NCI-H128 (cell line): Measurements from ENCODE around the gene ACOX3.

Experiments
- DNase-seq: peaks from one replicate; lab custom pipeline; 2025; ENCODE audit not compliant: unreplicated experiment; lab: John Stamatoyannopoulos, UW

The ACOX3 gene

GRCh38 chr4:8376361-8377102 is 64.0 kb downstream of the ACOX3 start:
- DNase-seq: no peak

GRCh38 chr4:8374851-8375649 is 65.5 kb downstream of the ACOX3 start:
- DNase-seq: no peak

GRCh38 chr4:8373973-8374545 is 66.5 kb downstream of the ACOX3 start:
- DNase-seq: no peak

- no peak for DNase-seq
These were observed 67.1 kb downstream of the ACOX3 start for GRCh38 chr4:8373270-8373972.

- no peak for DNase-seq
These were observed 68.0 kb downstream of the ACOX3 start for GRCh38 chr4:8372506-8372905.

- no peak for DNase-seq
These were observed 68.9 kb downstream of the ACOX3 start for GRCh38 chr4:8371596-8371995.

- DNase-seq: no peak
These were observed 69.5 kb downstream of the ACOX3 start for GRCh38 chr4:8370835-8371595.

- DNase-seq: no peak
These were observed 70.3 kb downstream of the ACOX3 start for GRCh38 chr4:8370106-8370787.

- DNase-seq: no peak
These were observed 71.0 kb downstream of the ACOX3 start for GRCh38 chr4:8369426-8370105.

- no peak for DNase-seq
These were observed 71.5 kb downstream of the ACOX3 start for GRCh38 chr4:8368998-8369397.

- DNase-seq: no peak
These were observed 72.5 kb downstream of the ACOX3 start for GRCh38 chr4:8368061-8368481.

- no peak for DNase-seq
These were observed 73.9 kb downstream of the ACOX3 start for GRCh38 chr4:8366601-8367000.

- no peak for DNase-seq
These were observed 74.6 kb downstream of the ACOX3 start for GRCh38 chr4:8365951-8366350.

- DNase-seq: no peak
These were observed 75.2 kb downstream of the ACOX3 start for GRCh38 chr4:8365353-8365752.

GRCh38 chr4:8364848-8365350 is 75.6 kb downstream of the ACOX3 start:
- DNase-seq: no peak

- no peak for DNase-seq
These were observed 76.4 kb downstream of the ACOX3 start for GRCh38 chr4:8364141-8364540.

GRCh38 chr4:8362483-8362882 is 78.0 kb downstream of the ACOX3 start:
- DNase-seq: no peak

GRCh38 chr4:8359193-8359592 is 81.3 kb downstream of the ACOX3 start:
- DNase-seq: no peak

GRCh38 chr4:8356856-8357255 is 83.7 kb downstream of the ACOX3 start:
- DNase-seq: no peak
